ENCODE measurements around the gene RNF169. TPM values are rescaled to one million over a fixed set of nuclear protein-coding genes. Genes with fewer than 3 reads are reported as not detected.
A peak's percentile ranks its signal among the peaks of the same experiment; 100 is the strongest.

The RNF169 gene
- total RNA-seq, 1 donor from 2014 or later: 11.7 TPM

- H3K4me3 ChIP-seq (ENCODE audit: low read depth, low read length): no peak overlapping the region
- no peak for TF ChIP-seq CTCF (conservative IDR thresholded peaks at IDR 0.05; ENCODE audit: low read depth, low read length)
- DNase-seq (ENCODE audit: low read depth): no peak
Observed at GRCh38 chr11:74719011-74719410, 29.6 kb upstream of the RNF169 start.

DNA sequence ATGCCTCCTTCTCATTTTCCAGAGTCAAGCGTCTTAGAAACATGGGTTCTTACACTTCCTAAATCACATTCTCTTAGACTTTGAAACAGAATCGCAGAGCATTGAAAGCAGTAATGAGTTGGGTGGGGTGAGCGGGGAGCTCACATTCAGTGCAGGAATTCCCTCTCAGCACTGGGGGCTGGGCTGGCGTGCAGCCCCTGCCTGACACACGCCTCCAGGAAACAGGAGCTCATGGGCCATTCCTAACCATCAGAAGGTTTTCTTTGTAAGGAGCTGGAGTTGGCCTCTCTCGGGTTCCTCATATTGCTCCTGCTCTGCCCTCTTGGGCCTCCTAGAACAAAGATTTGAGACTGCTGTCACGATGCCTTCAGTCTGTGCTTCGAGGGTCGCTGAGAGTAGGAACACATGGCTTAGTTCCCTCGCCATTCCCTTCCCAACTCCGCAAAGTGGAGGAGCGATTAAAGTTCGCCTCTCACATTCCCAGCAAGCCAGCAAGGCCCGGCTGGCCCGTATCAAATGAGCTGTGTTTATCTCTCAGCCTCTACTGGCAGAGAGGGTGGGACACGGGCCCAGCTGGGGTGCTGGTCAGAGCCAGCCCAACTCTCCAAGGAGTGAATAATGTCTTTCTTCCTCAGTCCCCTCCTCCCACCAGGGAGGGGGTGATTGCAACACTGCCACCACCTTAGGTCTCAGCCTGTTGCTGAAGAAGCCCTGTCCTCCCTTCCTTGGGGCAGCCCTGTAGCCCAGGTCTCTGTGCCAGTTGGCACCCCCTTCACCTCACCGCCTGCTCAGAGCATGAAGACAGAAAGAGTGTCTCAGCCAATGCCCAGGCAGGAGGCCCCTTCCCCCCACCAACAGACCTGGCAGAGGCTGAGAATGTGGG, 27.8 kb upstream of the RNF169 start:
- TF ChIP-seq CTCF (conservative IDR thresholded peaks at IDR 0.05; ENCODE audit: low read depth, low read length): no peak
- H3K4me3 ChIP-seq (ENCODE audit: low read depth, low read length): no peak overlapping the region
- no peak for DNase-seq (ENCODE audit: low read depth)

GRCh38 chr11:74721479-74721835, 27.2 kb upstream of the RNF169 start:
- no peak for DNase-seq (ENCODE audit: low read depth)
- TF ChIP-seq CTCF (conservative IDR thresholded peaks at IDR 0.05; ENCODE audit: low read depth, low read length): no peak
- H3K4me3 ChIP-seq (ENCODE audit: low read depth, low read length): no peak overlapping the region

GRCh38 chr11:74723511-74723910, 25.1 kb upstream of the RNF169 start:
- TF ChIP-seq CTCF (conservative IDR thresholded peaks at IDR 0.05; ENCODE audit: low read depth, low read length): no peak
- no peak for DNase-seq (ENCODE audit: low read depth)
- no peak overlapping the region for H3K4me3 ChIP-seq (ENCODE audit: low read depth, low read length)

GRCh38 chr11:74725701-74726100, 22.9 kb upstream of the RNF169 start:
- DNase-seq (ENCODE audit: low read depth): no peak
- no peak for TF ChIP-seq CTCF (conservative IDR thresholded peaks at IDR 0.05; ENCODE audit: low read depth, low read length)
- H3K4me3 ChIP-seq (ENCODE audit: low read depth, low read length): no peak overlapping the region

DNA sequence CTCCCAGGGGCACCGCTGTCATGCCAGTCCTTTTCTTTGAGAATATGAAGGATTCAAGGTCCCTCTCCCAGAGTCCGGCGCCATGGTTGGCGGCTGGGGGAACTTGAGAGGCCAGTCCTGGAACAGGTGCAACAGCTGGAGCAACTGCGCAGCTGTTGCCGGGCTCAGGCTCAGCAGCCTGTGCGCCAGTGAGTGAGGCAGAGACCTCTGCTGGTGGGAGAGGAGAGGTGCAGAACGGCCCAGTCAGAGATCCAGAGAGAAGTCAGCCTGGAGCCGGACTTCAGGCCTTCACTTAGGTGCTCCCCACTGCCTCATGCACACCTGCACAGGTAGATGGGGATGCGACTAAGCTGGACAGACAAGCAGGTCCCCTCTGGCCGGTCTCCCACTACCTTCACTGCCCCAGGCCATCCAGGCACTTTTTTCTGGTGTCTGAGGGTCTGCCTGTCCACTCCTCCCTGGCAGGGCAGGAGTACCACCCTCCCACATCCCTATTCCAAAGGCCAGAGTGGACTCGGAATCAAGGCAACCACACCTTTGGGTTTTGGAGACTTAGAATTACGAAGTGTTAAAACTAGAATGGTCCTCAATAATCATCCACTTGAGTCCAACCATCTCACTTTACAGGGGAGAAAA, 22.0 kb upstream of the RNF169 start:
- no peak for DNase-seq (ENCODE audit: low read depth)
- no peak overlapping the region for H3K4me3 ChIP-seq (ENCODE audit: low read depth, low read length)

More for the DNA sequence above, 22.0 kb upstream of the RNF169 start:
- peak; percentile 93 for TF ChIP-seq CTCF (conservative IDR thresholded peaks at IDR 0.05; ENCODE audit: low read depth, low read length)
